Cardiac muscle cell (in vitro differentiated cells and primary cell): ENCODE results near the gene ZNF155. TPM values are rescaled to one million over a fixed set of nuclear protein-coding genes. Genes with fewer than 3 reads are reported as not detected.

ENCODE experiments used
- DNase-seq, 2 donors: peaks; one replicate each; pipeline versions ENCODE4 v3.0.0 to v3.0.0-alpha.2; 2010 to 2017; ENCODE audit warnings: low read depth in 1 of 2, low spot score in 1 of 2
- H3K27ac ChIP-seq: fragments of 200-600 bp; sonication (generic); 2 replicates; pipeline ENCODE4 v1.5.1; 2016
- H3K27me3 ChIP-seq: fragments of 200-600 bp; sonication (generic); 2 replicates; pipeline ENCODE4 v1.6.0; 2016; ENCODE audit warnings: control low read depth
- H3K36me3 ChIP-seq: fragments of 200-600 bp; sonication (generic); 2 replicates; pipeline ENCODE4 v1.5.1; 2016; ENCODE audit warnings: control low read depth
- H3K4me1 ChIP-seq: fragments of 200-600 bp; sonication (generic); 2 replicates; pipeline ENCODE4 v1.8.1; 2017; ENCODE audit warnings: low read depth, mild to moderate bottlenecking, mixed run types
- H3K4me3 ChIP-seq: fragments of 200-600 bp; sonication (generic); 2 replicates; pipeline ENCODE4 v1.5.1; 2016; ENCODE audit warnings: mild to moderate bottlenecking
- H3K9me3 ChIP-seq: fragments of 200-600 bp; sonication (generic); 2 replicates; pipeline ENCODE4 v1.5.1; 2017; ENCODE audit warnings: low read depth, mild to moderate bottlenecking, control low read depth
- CTCF ChIP-seq: IDR thresholded peaks from 2 replicates; pipeline ENCODE4 v1.5.1; 2012; ENCODE audit warnings: low read depth, mild to moderate bottlenecking, low read length
- polyA plus RNA-seq: library from polyadenylated mRNA; unstranded; fragments of >200 nt; fragmentation: Nextera tagmentation; extraction: Ambion mirVana; gene quantifications from 2 replicates; pipeline ENCODE4 v1.2.1, GENCODE V29; 2016
- total RNA-seq: library from RNA; depleted of rRNA; stranded (reverse); fragments of >200 nt; gene quantifications from 2 replicates; pipeline ENCODE4 v1.2.3, GENCODE V29; 2016

ZNF155 gene
- total and polyA plus RNA-seq, 2 experiments from 2014 or later: 9.0 to 13.9 TPM

DNA sequence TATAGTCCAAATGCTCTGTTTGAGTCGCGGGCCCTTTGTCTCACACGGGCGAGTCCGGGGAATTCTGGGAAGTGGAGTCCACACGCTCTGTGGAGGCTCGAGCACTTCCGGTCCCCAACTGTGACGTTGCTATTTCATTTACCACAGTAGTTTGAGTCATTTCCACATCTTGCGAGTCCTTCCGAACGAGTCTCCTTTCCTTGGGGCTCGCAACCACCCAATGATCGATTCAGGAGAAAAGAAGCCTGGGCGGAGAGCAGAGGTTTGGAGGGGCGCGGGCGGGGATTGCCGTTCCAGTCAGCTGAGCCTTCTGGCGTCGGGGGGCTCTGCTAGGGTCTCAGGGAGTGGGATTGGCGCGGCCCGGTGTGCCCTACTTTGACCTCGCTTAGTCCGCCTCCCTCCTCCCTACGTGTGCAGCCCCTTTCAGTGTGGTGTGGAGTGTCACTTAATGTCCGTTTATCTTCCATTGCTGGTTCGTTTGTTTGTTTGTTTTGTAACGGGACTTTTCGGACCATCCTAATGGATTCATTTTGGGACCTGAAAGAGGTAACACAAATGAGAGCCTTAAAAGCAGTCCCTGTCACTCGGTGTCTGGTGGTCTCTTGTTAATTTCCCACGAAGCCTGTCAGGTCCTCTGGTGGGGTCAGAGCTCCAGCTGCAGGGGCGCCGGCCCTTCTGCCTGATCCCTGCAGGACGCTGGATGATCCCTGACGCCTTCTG, 41.4 kb downstream of the ZNF155 start, which contains the start of gene ZNF222:
TSS of gene ZNF222 (plus strand) at position 163 of the 720 bp plus-strand sequence. CDS start at position 221, 58 bp downstream.
- Histone ChIP-seq H3K4me1 (peaks cover 3% of the 10 kb centered on the region), H3K27me3 (no peaks in the 10 kb centered on the region), H3K9me3 (no peaks in the 10 kb centered on the region), H3K27ac (peak within 1 kb of the TSS; percentile 86), H3K36me3 (peaks cover 28% of the 10 kb centered on the region), H3K4me3 (peak within 1 kb of the TSS; percentile 71)
- TF ChIP-seq CTCF: no peak
- peak; percentile 87 to 93 for DNase-seq

GRCh38 chr19:44026622-44027021, 42.6 kb downstream of the ZNF155 start:
- DNase-seq: no peak
- no peak overlapping the region for H3K4me3 ChIP-seq

DNA sequence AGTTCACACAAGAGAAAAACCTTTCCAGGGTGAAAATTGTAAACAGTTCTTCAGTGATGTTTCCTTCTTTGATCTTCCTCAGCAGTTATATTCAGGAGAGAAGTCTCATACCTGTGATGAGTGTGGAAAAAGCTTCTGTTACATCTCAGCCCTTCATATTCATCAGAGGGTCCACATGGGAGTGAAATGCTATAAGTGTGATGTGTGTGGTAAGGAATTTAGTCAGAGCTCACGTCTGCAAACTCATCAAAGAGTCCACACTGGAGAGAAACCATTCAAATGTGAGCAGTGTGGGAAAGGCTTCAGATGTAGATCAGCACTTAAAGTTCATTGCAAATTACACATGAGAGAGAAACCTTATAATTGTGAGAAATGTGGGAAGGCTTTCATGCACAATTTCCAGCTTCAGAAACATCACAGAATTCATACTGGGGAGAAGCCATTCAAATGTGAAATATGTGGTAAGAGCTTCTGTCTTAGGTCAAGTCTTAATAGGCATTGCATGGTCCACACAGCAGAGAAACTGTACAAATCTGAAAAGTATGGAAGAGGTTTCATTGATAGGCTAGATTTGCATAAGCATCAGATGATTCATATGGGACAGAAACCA, 48.1 kb downstream of the ZNF155 start:
- Histone ChIP-seq H3K4me3 (no peak overlapping the region), H3K9me3 (no peaks in the 10 kb centered on the region)

More at GRCh38 chr19:44026622-44027021, 42.6 kb downstream of the ZNF155 start:
- peaks cover 3% of the 10 kb centered on the region for H3K4me1 ChIP-seq
- H3K27ac ChIP-seq: no peak overlapping the region
- TF ChIP-seq CTCF: no peak
- peaks cover 32% of the 10 kb centered on the region for H3K36me3 ChIP-seq
- no peaks in the 10 kb centered on the region for H3K9me3 ChIP-seq
- H3K27me3 ChIP-seq: no peaks in the 10 kb centered on the region

GRCh38 chr19:44042147-44042546, 58.2 kb downstream of the ZNF155 start:
- no peaks in the 10 kb centered on the region for H3K27me3 ChIP-seq
- H3K9me3 ChIP-seq: no peaks in the 10 kb centered on the region
- no peaks in the 10 kb centered on the region for H3K4me1 ChIP-seq
- H3K4me3 ChIP-seq: no peak overlapping the region
- DNase-seq: no peak
- H3K27ac ChIP-seq: no peak overlapping the region
- TF ChIP-seq CTCF: no peak
- no peaks in the 10 kb centered on the region for H3K36me3 ChIP-seq

More for the DNA sequence above, 48.1 kb downstream of the ZNF155 start:
- Histone ChIP-seq H3K27ac (no peak overlapping the region), H3K27me3 (no peaks in the 10 kb centered on the region), H3K4me1 (no peaks in the 10 kb centered on the region), H3K36me3 (peaks cover 38% of the 10 kb centered on the region)
- no peak for DNase-seq
- TF ChIP-seq CTCF: no peak

Other genes starting within 250 kb of the ZNF155 start
- 41.2 and 54.1 TPM in 2 replicates for gene SMG9, start 229.2 kb upstream of the ZNF155 start, total RNA-seq
- 59.5 and 72.3 TPM in 2 replicates for gene SMG9, start 229.2 kb upstream of the ZNF155 start, polyA plus RNA-seq
- gene KCNN4, start 203.2 kb upstream of the ZNF155 start, total RNA-seq: 0.60 and 1.5 TPM in 2 replicates
- gene KCNN4, start 203.2 kb upstream of the ZNF155 start, polyA plus RNA-seq: not detected in 2 replicates
- gene LYPD5, start 181.7 kb upstream of the ZNF155 start, total RNA-seq: 0.11 TPM in 1 of 2 replicates, not detected in the other
- 0.56 TPM in 1 of 2 replicates, not detected in the other for gene LYPD5, start 181.7 kb upstream of the ZNF155 start, polyA plus RNA-seq
- 26.8 and 33.7 TPM in 2 replicates for gene ZNF283, start 156.9 kb upstream of the ZNF155 start, total RNA-seq
- 9.8 and 22.4 TPM in 2 replicates for gene ZNF283, start 156.9 kb upstream of the ZNF155 start, polyA plus RNA-seq
- 2.5 and 4.4 TPM in 2 replicates for gene ZNF404, start 100.2 kb upstream of the ZNF155 start, total RNA-seq
- gene ZNF404, start 100.2 kb upstream of the ZNF155 start, polyA plus RNA-seq: 9.8 and 11.4 TPM in 2 replicates
- gene ZNF45, start 48.9 kb upstream of the ZNF155 start, total RNA-seq: 13.4 and 14.3 TPM in 2 replicates
- gene ZNF45, start 48.9 kb upstream of the ZNF155 start, polyA plus RNA-seq: 7.9 and 10.1 TPM in 2 replicates
- gene ZNF221, start 33.0 kb upstream of the ZNF155 start, total RNA-seq: 3.8 and 9.3 TPM in 2 replicates
- 0.54 and 3.7 TPM in 2 replicates for gene ZNF221, start 33.0 kb upstream of the ZNF155 start, polyA plus RNA-seq
- gene ZNF230, start 18.8 kb downstream of the ZNF155 start, total RNA-seq: 4.3 and 6.0 TPM in 2 replicates
- gene ZNF230, start 18.8 kb downstream of the ZNF155 start, polyA plus RNA-seq: 3.1 and 4.7 TPM in 2 replicates
- 5.1 and 11.6 TPM in 2 replicates for gene ZNF222, start 41.2 kb downstream of the ZNF155 start, total RNA-seq
- 3.2 and 5.1 TPM in 2 replicates for gene ZNF222, start 41.2 kb downstream of the ZNF155 start, polyA plus RNA-seq
- 7.5 and 7.6 TPM in 2 replicates for gene ZNF223, start 67.8 kb downstream of the ZNF155 start, total RNA-seq
- 5.1 and 8.1 TPM in 2 replicates for gene ZNF223, start 67.8 kb downstream of the ZNF155 start, polyA plus RNA-seq
- 1.8 and 3.5 TPM in 2 replicates for gene ZNF284, start 88.0 kb downstream of the ZNF155 start, total RNA-seq
- 1.2 and 1.7 TPM in 2 replicates for gene ZNF284, start 88.0 kb downstream of the ZNF155 start, polyA plus RNA-seq
- 12.0 and 29.3 TPM in 2 replicates for gene ZNF224, start 110.2 kb downstream of the ZNF155 start, total RNA-seq
- 18.6 and 24.7 TPM in 2 replicates for gene ZNF224, start 110.2 kb downstream of the ZNF155 start, polyA plus RNA-seq
- 5.8 and 7.7 TPM in 2 replicates for gene ZNF225, start 129.2 kb downstream of the ZNF155 start, total RNA-seq
- gene ZNF225, start 129.2 kb downstream of the ZNF155 start, polyA plus RNA-seq: 3.6 and 4.8 TPM in 2 replicates
- gene ZNF234, start 157.4 kb downstream of the ZNF155 start, total RNA-seq: 6.0 and 16.4 TPM in 2 replicates
- gene ZNF234, start 157.4 kb downstream of the ZNF155 start, polyA plus RNA-seq: 8.1 and 9.2 TPM in 2 replicates
- 17.3 and 35.3 TPM in 2 replicates for gene ZNF226, start 180.9 kb downstream of the ZNF155 start, total RNA-seq
- gene ZNF226, start 180.9 kb downstream of the ZNF155 start, polyA plus RNA-seq: 21.1 and 56.8 TPM in 2 replicates
- gene ZNF227, start 228.3 kb downstream of the ZNF155 start, total RNA-seq: 11.8 and 18.9 TPM in 2 replicates
- gene ZNF227, start 228.3 kb downstream of the ZNF155 start, polyA plus RNA-seq: 9.4 and 20.9 TPM in 2 replicates